GM19452 (cell line): Measurements from ENCODE around the gene ZNF185.

ENCODE experiments used
- ATAC-seq: cut with Tn5 transposase; IDR thresholded peaks from one replicate; pipeline ENCODE4 v1.9.1; 2021; ENCODE audit not compliant: unreplicated experiment

Gene ZNF185

DNA sequence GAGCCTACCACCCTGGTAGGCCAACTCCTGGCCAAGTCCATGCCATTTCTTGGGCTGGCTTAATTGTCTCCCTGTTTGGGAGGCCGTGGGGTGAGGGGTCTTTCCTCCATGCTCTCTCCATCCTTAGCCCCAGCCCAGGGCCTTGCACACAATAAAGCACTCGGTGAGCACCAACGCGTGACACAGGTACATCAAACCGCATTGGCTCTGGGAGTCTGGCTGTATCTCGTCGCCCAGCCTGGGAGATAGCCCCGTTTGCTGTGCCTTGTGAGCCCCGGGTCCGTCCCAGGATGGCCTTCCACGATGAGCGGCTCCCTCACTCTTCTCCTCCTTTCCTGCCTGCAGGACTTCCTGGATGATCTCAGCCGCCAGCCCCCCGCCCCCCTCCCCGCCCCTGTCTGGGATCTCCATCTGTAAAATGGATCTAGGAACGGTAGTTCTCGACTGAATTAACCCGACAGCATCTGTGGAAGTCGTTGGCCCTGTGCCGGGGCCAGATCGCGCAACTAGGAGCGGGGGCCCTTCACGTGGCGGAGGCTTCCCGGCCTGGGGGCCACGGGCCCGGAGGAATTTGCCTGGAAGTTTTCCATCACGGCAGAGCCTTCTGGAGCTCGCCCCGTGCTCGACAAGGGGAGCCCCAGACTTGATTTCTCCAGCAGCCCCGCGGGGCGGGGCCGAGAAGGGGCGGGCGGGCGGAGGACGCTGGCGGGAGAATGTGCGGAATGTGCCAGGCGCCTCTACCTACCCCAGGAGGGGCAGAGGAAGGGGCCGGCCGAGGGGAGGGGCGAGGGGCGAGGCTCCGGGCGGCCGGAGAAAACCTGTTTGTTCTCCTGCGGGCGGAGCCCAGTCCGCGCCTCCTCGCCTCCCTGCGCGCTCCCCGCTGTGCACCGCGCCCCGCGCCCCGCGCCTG lies at the start of gene ZNF185:
Gene ZNF185 (plus strand): TSS at position 846 of the 910 bp plus-strand sequence. CDS start 16,423 bp downstream, outside the sequence.
- ATAC-seq = no peak

DNA sequence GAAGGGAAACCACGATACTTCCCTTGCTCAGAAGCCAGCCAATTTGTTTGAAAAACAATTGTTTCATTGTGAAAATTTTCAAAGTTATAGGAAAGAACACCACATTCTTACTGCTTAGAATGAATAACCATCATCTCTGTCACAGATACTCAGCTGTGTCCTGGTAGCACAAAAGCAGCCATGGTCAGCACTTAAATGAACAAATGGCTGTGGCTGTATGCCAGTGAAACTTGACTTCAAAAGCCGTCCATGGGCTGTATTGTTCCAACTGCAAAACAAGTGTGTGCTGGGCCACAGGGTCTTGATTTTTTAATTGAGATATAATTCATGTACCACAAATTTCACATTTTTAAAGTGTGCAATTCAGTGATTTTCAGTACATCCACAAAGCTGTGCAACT lies 47.4 kb upstream of the ZNF185 start:
- no peak for ATAC-seq

DNA sequence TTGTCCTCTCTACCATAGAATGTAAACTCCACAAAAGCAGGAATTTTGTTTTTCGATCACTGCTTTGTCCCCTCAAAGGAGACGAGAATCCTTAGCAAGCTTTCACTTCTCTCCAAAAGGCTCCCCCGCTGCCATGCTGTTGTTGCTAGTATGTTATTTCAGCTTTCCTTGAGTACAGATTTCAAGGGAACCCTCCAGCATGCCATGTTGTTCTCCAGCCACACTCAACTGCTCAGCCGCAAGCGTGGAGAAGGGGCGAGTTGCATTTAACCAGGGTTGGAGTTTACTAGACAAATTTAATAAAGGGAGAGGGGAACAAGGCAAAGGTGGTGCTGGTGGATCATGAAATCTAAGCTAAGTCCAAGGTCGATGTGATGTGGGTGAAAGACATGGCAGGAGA lies 43.9 kb upstream of the ZNF185 start:
- no peak for ATAC-seq

DNA sequence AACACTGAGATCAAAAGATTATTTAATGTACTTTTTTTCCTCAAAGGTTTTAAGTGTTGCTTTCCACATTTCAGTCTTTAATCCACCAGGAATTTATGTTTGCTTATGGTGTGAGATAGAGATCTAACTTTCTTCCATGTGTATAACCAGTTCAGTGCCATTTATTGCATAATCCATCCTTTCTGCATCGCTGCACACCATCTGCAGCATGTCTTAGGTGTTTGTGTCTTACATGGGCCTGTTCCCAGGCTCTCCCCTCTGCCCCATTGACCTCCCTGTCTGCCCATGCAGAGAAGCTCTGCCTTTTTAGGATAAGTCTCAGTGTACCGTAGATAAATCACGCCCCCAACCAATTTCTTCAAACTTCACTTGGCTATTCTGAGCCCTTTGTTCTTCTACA lies 36.8 kb upstream of the ZNF185 start:
- ATAC-seq = no peak

DNA sequence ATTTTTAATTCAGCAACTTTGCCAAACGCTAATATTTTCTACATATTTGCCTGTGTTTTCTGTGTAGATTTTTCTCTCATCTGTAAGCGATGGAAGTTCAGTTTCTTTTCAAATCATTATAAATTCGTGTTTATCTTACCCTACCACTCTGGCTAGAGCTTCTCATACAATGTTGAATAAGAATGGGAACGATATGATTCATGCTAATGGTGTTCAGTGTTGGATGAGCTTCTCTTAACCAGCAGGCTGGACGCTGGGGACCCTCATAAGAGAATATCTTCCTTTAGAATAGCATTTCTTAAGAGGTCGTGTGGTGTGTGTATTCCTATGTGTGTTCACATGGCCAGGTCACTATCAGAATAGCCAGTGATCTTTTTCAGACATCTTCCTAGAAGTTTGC lies 36.0 kb upstream of the ZNF185 start:
- ATAC-seq = no peak

DNA sequence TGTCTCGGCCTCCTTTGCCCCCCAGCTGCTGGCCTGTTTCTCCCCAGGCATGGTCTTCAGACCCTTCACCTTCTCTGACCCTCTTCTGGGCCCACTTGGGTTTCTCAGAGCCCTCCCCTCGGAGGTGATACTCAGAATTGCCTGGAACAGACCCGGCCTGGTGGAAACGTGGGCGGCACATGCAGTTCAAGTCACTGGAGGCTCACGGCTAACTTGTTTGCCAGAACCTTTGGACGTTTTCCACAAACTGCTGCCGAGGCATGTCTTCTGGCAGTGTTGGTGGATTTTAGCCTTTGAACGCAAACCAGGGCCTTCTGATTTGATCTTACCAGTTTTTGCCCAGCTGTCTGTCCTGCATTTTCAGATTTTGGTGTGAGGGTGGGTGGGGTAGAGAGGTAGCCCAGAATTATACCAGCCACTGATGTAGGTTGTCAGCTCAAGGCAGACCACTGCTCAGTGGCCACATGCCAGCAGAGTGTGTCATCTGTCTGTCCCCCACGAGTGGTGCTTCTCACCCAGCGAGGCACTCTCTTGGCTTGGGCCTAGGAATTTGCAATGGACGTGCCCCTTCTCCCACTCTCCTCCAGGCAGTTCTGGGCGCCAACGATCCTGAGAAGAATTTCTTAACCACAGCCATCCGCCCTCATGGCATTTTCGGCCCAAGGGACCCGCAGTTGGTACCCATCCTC lies 32.5 kb upstream of the ZNF185 start:
- no peak for ATAC-seq

DNA sequence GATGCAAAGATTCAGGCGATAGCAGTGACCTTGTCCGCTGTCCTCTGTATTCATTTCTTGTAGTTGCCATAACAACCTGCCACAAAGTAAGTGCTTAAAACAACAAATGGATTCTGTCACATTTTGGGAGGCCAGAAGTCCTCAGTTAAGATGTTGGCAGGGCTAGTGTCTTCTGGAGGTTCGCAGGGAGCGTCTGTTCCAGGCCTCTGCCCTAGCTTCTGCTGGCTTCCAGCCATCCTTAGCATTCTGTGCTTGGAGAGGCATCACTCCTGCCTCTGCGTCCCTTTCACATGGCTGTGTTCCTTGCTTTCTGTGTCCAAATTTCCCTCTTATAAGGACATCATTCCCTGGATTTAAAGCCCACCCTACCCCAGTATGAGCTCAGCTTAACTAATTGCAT lies 31.5 kb upstream of the ZNF185 start:
- no peak for ATAC-seq

DNA sequence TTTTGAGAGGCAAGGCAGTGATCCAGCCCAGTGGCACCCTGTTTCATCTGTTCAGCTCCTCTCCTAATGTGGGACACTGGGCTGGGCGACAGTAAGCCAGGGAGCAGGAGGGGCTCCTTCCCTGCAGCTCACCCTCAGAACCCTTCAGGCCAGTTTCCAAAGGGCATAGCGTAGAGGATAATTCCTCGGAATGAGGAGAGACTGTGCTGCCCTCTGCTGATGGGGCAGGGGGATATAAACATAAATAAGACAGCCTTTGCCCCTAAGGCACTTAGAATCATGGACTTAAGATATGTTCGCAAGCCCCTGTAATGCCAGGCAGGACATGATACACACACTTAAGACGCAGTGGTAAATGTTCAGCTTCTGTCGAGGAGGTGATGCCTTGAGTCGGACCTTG lies 27.9 kb upstream of the ZNF185 start:
- ATAC-seq = no peak

DNA sequence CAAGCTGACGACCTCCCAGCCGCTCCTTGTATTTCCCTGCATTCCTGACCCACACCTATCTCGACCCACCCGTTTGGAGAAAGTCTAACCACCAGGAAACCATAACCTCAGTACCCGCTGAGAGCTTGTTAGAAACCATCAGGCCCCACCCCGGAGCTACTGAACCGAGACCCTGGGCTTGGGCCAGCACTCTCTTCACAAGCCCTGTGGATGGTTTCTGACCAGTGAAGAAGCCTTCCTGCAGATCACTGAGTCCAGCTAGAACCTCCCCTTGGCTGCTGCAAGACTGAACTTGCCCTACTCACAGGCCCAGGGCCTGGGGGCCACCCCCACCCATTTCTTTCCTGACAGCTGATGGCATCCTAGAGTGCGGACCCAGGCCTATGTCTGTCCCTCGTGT lies 26.6 kb upstream of the ZNF185 start:
- ATAC-seq = no peak

DNA sequence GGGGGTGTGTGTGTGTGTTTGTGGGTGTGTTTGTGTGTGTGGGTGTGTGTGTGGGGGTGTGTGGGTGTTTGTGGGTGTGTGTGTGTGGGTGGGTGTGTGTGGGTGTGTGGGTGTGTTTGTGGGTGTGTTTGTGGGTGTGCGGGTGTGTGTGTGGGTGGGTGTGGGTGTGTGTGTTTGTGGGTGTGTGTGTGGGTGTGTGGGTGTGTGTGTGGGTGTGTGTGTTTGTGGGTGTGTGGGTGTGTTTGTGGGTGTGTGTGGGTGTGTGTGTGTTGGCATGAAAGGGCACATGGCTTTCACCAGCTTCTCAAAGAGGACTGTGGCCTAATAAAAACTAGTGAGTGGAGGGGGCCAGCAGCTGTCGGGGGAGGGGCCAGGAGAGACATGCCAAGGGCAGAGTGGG lies 25.3 kb upstream of the ZNF185 start:
- no peak for ATAC-seq

DNA sequence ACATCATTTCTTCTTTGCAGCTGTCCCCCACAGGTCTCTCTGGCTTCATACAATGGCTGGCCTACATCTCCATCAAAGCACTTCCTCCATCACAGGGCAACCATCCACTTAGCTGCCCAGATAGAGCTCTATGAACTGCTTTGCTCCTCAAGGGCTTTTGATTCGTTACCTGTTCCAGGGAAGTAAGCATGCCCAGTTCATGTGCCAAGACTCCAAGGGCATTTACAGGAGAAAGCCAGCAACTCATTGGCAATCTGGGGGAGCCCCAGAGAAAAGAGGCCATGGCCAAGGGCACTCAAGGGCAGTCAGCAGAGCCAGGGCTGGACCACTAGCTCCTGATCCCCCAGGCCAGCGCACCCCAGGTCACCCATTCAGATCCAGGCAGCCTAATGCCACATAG lies 24.5 kb upstream of the ZNF185 start:
- no peak for ATAC-seq

DNA sequence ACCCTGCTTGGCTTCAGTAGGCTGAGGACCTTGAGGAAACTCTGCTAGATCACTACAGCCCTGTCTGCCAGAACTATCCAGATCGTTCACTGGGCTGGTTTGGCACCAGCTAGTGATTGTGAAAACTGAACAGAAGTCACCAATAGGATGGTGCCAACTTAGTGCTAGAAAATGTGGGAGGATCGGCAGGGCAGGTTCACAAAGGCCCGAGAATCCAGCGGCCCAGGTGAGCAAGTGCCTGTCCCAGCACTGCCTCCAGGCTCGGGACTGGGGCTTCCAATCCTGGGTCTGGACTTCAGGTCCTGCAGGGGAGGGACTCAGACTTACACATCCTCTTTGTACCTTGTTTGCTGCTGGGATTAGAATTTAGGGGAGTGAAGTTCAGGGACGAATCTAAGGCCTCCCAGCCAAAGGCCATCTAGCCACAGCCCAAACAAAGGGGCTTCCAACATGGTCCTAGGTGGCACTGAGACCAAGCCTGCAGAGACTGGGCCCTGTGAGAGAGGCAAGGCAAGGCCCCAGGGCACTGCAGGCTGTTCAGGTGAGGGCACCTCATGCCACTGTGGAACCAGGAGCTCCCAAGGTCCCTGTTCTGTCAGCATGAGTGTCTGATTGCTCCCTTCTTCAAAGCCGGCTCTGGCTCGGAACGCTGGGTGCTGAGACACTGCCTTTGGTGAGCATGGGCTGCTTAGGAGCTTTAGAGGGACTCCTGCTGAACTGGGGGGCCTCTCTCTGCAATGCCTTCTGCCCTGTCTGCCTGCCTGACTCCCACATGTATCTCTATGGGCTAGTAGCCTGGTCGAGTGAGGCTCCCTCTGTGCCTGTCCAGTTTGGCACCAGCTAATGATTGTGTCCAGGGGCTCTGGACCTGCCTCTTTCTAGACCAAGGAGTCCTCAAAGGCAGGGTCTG lies 20.7 kb upstream of the ZNF185 start:
- ATAC-seq = no peak

DNA sequence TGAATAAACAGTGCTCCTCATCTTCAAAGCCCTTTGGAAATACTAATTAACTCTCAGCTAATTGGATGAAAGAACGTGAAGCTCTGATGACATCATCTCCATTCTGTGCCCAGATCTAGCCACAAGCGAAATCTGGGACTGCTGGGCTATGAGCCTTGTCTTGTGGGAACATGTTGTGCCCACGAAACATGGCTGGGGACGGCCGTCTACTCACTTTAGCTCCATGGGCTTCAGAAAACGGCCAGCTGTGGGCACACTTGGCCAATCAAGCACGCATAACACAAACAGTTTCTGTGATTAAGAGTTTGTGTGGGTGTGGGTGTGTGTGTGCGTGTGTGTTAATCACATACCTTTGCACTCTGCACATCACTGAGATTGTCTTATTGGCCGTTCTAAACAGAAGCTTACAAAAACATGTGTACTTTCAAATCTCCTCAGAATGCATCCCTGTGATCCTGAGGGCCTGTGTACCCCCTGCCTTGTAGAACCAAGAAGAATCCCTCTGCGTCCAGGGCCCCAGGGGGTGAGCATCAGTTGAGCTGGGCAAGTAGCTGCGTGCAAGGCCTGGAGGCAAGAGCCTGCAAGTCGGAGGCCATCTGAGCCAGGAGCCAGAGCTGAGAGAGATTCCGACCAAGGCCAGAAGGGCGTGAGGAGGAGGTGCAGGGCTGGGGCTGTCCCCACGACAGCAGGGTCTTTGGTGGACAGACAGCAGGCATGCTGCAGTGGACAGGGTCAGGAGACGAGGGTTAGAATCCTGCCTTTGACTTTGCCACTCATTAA lies 18.7 kb upstream of the ZNF185 start:
- ATAC-seq = no peak

DNA sequence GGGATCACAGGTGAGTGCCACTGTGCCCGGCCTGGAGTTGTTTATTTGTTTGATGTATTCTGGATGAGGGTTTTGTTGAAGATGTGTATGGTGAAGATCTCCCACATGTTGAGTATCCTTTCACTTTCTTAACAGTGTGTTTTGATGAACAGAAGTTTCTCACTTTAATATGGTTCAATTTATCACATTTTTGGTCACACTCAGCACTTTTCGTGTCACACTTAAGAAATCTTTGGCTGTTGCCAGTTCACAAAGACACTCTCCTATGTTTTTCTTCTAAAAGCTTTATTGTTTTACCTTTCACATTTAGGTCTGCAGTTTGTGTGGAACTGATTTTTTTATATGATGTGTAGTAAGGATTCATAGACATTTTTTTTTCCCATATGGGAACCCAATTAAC lies 16.6 kb upstream of the ZNF185 start:
- ATAC-seq = no peak

DNA sequence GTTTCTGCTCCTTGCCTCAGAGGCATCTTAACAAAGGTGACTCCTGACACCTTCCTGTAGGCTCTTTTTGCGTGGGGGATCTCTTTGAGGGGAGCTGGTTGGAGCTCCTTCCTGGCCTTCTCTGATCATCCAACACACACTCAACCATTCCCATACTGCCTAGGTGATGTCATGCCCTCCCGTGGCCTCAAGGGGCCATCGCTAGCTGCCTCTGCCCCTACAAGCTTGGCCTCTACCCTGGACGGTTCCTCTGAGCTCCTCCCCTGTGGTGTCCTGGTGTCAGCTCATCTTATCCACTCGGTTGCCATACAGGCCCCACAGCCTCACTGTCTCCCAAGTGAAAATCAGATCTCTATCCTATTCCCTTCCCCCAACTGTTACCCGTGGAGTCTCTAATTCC lies 13.7 kb upstream of the ZNF185 start:
- ATAC-seq = no peak

DNA sequence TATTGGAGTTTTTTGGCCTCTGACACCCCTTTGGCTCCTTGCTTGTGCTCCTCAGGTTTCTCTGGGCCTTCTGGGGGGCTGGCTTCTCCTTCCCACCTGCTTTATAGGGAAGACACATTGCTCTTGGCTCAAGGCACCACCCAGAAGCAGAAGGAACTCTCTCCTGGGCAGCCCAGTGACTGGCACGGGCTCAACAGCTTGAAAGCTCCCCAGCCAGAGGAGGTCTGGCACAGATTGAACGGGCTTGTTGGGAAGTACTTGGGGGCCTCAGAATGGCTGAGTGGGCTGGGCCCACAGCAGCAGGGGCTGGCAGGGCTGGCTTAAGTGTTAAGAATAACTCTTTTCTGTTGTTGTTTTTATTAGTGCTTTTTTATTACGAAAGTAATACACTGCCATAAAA lies 11.2 kb upstream of the ZNF185 start:
- no peak for ATAC-seq

DNA sequence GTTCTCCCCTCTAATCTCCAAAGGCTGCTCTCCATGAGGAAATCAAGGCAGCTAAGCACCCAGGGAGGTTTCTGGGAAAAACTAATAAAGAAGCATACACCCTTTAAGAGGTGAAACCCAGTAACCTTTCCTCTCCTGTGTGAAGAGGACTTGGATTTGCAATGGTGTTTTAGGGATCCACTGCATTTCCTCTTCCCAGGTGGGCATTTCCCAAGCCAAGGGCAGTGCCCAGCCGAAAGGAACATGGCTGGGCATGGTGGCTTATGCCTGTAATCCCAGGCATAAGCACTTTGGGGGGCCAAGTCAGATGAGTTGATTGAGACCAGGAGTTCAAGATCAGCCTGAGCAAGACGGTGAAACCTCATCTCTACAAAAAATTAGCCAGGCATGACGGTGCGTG lies 5.4 kb upstream of the ZNF185 start:
- no peak for ATAC-seq

DNA sequence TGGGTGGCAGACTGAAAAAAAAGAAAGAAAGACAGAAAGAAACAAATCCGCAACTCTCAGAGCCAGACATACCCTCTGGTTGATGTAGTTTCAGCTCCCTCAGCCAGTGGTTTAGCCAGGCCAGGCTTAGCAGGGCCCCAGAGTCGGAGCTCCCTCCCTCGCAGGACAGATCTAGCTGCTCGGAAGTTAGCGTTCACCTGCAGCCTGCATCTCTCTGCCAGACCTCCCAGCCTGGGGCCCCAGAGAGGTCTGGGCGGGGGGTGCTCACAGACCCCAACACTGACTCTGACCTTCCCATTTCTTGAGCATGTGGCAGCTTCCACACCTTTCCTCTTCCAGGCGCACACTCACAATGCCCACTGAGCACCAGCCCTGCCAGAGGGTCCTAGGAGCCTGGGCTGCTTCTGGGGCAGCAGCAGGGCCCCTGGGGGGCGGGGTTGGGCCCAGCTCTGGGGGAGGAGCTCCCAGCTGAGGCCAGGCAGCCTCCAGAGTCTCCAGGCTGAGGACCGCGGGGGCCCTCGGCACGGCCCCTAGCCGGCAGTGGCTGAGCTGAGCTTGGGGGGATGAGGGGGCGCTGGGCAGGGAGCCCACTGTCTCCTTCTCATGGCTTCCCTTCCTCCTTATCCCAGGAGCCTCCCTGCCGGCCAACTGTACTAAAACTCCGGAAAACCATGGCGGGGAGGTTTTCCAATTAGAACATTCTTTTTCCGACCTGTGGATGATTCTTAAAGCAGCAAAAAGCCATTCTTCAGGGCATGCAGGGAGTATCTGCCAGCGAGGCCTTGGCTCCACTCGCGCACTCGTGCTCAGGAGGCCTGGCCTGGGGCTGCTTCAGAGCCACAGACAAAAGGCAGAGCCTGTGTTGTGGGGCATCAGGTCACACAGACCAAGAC lies 4.6 kb upstream of the ZNF185 start:
- no peak for ATAC-seq

DNA sequence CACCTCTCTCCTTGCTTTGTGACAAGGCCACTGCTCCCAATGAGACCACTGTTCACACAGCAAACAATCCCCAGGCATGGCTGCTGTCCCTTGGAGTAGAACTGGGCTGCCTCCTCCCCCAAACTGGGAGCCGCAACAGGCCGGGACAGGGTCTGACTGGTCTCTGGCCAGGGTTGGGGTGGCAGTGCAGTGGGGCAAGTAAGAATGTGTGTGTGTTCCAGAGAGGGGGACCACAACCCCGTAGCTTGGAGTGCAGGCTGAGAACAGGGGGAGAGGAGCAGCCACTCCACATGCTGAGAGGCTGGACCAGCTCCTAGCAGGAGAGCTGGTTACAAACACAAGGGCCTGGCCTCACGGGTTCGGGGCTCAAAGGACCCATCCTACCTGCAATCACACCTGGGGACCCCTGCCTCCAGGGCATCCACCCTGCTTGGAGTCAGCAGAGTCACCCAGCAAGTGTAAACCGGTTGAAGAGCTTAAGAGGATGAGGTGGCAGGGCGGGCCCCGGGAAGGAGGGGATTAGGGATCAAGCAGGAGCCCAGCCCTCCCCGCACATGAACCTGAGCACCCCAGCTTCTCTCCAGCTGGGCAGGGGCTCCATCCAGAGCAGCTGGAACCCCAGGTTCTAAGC lies 3.8 kb upstream of the ZNF185 start:
- ATAC-seq = no peak
